HEK293 (cell line): ENCODE data around the gene CDK2AP2.

Experiments used
- CTCF ChIA-PET: fragments of 350-600 bp; formaldehyde crosslinking; extraction: SDS; loops from one replicate; lab custom pipeline; 2021; ENCODE audit warnings: antibody characterized with exemption; lab: Yijun Ruan, JAX
- POLR2A ChIA-PET: fragments of 300-600 bp; formaldehyde crosslinking; extraction: SDS; loops from one replicate; lab custom pipeline; 2020; ENCODE audit warnings: antibody characterized with exemption, inconsistent platforms; lab: Yijun Ruan, JAX
- H3K27ac ChIP-seq: fragments of 200-500 bp; sonication (Bioruptor generic); 2 replicates; pipeline ENCODE4 v1.5.1; 2014; ENCODE audit warnings: low read depth, low read length, control low read depth, inconsistent platforms; ENCODE audit errors: extremely low read depth
- H3K36me3 ChIP-seq, 2 experiments: fragments of 200-500 bp in 1 of 2; sonication (Bioruptor generic) in 1 of 2; 1 replicate in 1 of 2; 2 replicates in 1 of 2; pipeline ENCODE4 v1.5.1; 2014 to 2017; ENCODE audit warnings: inconsistent platforms in 2 of 2, low read length in 2 of 2; ENCODE audit not compliant: control insufficient read depth in 2 of 2, insufficient read depth in 1 of 2
- H3K4me1 ChIP-seq: fragments of 200-500 bp; sonication (Bioruptor generic); 2 replicates; pipeline ENCODE4 v1.5.1; 2014; ENCODE audit warnings: mild to moderate bottlenecking, low read length, inconsistent platforms; ENCODE audit not compliant: control insufficient read depth, insufficient read depth
- H3K4me3 ChIP-seq: 2 replicates; pipeline ENCODE4 v1.5.1; 2011; ENCODE audit warnings: low read depth, mild to moderate bottlenecking, control low read depth, low read length, moderate library complexity
- H3K9me3 ChIP-seq: fragments of 200-500 bp; sonication (Bioruptor generic); 2 replicates; pipeline ENCODE4 v1.5.1; 2014; ENCODE audit warnings: low read depth, low read length, inconsistent platforms; ENCODE audit not compliant: control insufficient read depth, insufficient read depth
- EGR2 ChIP-seq: fragments of 450-650 bp; formaldehyde crosslinking; IDR thresholded peaks from 2 replicates; pipeline ENCODE4 v1.5.1; 2016; ENCODE audit warnings: low read depth, missing biosample characterization, missing genetic modification characterization
- OVOL3 ChIP-seq: fragments of 450-650 bp; formaldehyde crosslinking; IDR thresholded peaks from 2 replicates; pipeline ENCODE4 v1.5.1; 2016; ENCODE audit warnings: missing biosample characterization, missing genetic modification characterization
- PRDM10 ChIP-seq: fragments of 450-650 bp; formaldehyde crosslinking; IDR thresholded peaks from 2 replicates; pipeline ENCODE4 v1.5.1; 2016; ENCODE audit warnings: missing biosample characterization, missing genetic modification characterization
- SP2 ChIP-seq: fragments of 450-650 bp; formaldehyde crosslinking; IDR thresholded peaks from 2 replicates; pipeline ENCODE4 v1.5.1; 2016; ENCODE audit warnings: missing biosample characterization, missing genetic modification characterization
- SP3 ChIP-seq: fragments of 450-650 bp; formaldehyde crosslinking; IDR thresholded peaks from 2 replicates; pipeline ENCODE4 v1.5.1; 2016; ENCODE audit warnings: missing biosample characterization, missing genetic modification characterization
- ZBTB21 ChIP-seq: fragments of 450-650 bp; formaldehyde crosslinking; IDR thresholded peaks from 2 replicates; pipeline ENCODE4 v1.5.1; 2017; ENCODE audit warnings: missing biosample characterization, missing genetic modification characterization
- ZBTB48 ChIP-seq: fragments of 450-650 bp; formaldehyde crosslinking; IDR thresholded peaks from 2 replicates; pipeline ENCODE4 v1.5.1; 2016; ENCODE audit warnings: missing biosample characterization, missing genetic modification characterization
- ZNF132 ChIP-seq: fragments of 450-650 bp; formaldehyde crosslinking; IDR thresholded peaks from 2 replicates; pipeline ENCODE4 v1.5.1; 2017; ENCODE audit warnings: missing biosample characterization, missing genetic modification characterization, borderline replicate concordance
- ZNF169 ChIP-seq: fragments of 450-650 bp; formaldehyde crosslinking; IDR thresholded peaks from 2 replicates; pipeline ENCODE4 v1.5.1; 2016; ENCODE audit warnings: missing biosample characterization, missing genetic modification characterization
- ZNF214 ChIP-seq: fragments of 450-650 bp; formaldehyde crosslinking; IDR thresholded peaks from 2 replicates; pipeline ENCODE4 v1.5.1; 2017; ENCODE audit warnings: missing biosample characterization, mild to moderate bottlenecking, missing genetic modification characterization, borderline replicate concordance
- ZNF239 ChIP-seq: fragments of 450-650 bp; formaldehyde crosslinking; IDR thresholded peaks from 2 replicates; pipeline ENCODE4 v1.5.1; 2016; ENCODE audit warnings: missing biosample characterization, missing genetic modification characterization
- ZNF433 ChIP-seq: fragments of 450-650 bp; formaldehyde crosslinking; IDR thresholded peaks from 2 replicates; pipeline ENCODE4 v1.5.1; 2016; ENCODE audit warnings: missing biosample characterization, missing genetic modification characterization, low read depth
- ZNF610 ChIP-seq: fragments of 450-650 bp; formaldehyde crosslinking; IDR thresholded peaks from 2 replicates; pipeline ENCODE4 v1.5.1; 2016; ENCODE audit warnings: missing biosample characterization, missing genetic modification characterization, borderline replicate concordance
- ZNF830 ChIP-seq: fragments of 450-650 bp; IDR thresholded peaks from 2 replicates; pipeline ENCODE4 v1.5.0; 2018; ENCODE audit warnings: missing biosample characterization, missing genetic modification characterization, low read depth, mild to moderate bottlenecking, moderate library complexity
- TF ChIP-seq, protein P1 (sequence below): fragments of 450-650 bp; formaldehyde crosslinking; IDR thresholded peaks from 2 replicates; pipeline ENCODE4 v1.5.1; 2016; ENCODE audit warnings: missing biosample characterization, missing genetic modification characterization
- TF ChIP-seq, protein P2 (sequence below): fragments of 450-650 bp; formaldehyde crosslinking; IDR thresholded peaks from 2 replicates; pipeline ENCODE4 v1.5.1; 2016; ENCODE audit warnings: missing biosample characterization, missing genetic modification characterization

The CDK2AP2 gene

GRCh38 chr11:67544616-67545242 is 36.8 kb upstream of the CDK2AP2 start:
- H3K4me1 ChIP-seq, result no peaks in the 10 kb centered on the region
- ChIA-PET POLR2A (no interaction called here), CTCF (interaction anchor here (1.6 to 2.2 kb wide), 2 partner anchors 16 to 28 kb away, joined by 6 read pairs; no protein-coding TSS in a partner anchor)
- H3K9me3 ChIP-seq, result no peaks in the 10 kb centered on the region
- H3K27ac ChIP-seq, result no peak overlapping the region
- no peak overlapping the region for H3K4me3 ChIP-seq
- no peak for TF ChIP-seq ZNF610 (tag by site-specific recombination)
- TF ChIP-seq PRDM10 (tag by site-specific recombination), result no peak
- TF ChIP-seq EGR2 (tag by site-specific recombination), result no peak
- no peak for TF ChIP-seq ZNF433 (tag by site-specific recombination)
- TF ChIP-seq, all 188 proteins: peak for 0
- H3K36me3 ChIP-seq, result no peaks in the 10 kb centered on the region

- H3K36me3 ChIP-seq, result no peaks in the 10 kb centered on the region
- H3K4me3 ChIP-seq, result no peak overlapping the region
- no peak overlapping the region for H3K27ac ChIP-seq
- H3K9me3 ChIP-seq, result no peaks in the 10 kb centered on the region
- CTCF ChIA-PET, result interaction anchor here (2.2 kb wide), 1 partner anchor 29 kb away, joined by 6 read pairs; no protein-coding TSS in a partner anchor
- no peaks in the 10 kb centered on the region for H3K4me1 ChIP-seq
- no peak for TF ChIP-seq ZNF214 (tag by site-specific recombination)
- TF ChIP-seq, protein P1, sequence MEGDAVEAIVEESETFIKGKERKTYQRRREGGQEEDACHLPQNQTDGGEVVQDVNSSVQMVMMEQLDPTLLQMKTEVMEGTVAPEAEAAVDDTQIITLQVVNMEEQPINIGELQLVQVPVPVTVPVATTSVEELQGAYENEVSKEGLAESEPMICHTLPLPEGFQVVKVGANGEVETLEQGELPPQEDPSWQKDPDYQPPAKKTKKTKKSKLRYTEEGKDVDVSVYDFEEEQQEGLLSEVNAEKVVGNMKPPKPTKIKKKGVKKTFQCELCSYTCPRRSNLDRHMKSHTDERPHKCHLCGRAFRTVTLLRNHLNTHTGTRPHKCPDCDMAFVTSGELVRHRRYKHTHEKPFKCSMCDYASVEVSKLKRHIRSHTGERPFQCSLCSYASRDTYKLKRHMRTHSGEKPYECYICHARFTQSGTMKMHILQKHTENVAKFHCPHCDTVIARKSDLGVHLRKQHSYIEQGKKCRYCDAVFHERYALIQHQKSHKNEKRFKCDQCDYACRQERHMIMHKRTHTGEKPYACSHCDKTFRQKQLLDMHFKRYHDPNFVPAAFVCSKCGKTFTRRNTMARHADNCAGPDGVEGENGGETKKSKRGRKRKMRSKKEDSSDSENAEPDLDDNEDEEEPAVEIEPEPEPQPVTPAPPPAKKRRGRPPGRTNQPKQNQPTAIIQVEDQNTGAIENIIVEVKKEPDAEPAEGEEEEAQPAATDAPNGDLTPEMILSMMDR, result no peak
- TF ChIP-seq ZNF169 (tag by site-specific recombination), result no peak
- no peak for TF ChIP-seq ZNF830 (tag by site-specific recombination)
- no peak for TF ChIP-seq ZNF132 (tag by site-specific recombination)
- TF ChIP-seq ZBTB21 (tag by site-specific recombination), result no peak
- no peak for TF ChIP-seq SP3 (tag by site-specific recombination)
- no peak for TF ChIP-seq ZNF239 (tag by site-specific recombination)
- no peak for TF ChIP-seq SP2 (tag by site-specific recombination)
- TF ChIP-seq, protein P2, sequence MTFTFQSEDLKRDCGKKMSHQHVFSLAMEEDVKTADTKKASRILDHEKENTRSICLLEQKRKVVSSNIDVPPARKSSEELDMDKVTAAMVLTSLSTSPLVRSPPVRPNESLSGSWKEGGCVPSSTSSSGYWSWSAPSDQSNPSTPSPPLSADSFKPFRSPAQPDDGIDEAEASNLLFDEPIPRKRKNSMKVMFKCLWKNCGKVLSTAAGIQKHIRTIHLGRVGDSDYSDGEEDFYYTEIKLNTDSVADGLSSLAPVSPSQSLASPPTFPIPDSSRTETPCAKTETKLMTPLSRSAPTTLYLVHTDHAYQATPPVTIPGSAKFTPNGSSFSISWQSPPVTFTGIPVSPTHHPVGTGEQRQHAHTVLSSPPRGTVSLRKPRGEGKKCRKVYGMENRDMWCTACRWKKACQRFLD (tag by site-specific recombination), result no peak
- TF ChIP-seq OVOL3, result no peak
- no peak for TF ChIP-seq ZBTB48 (tag by site-specific recombination)
- POLR2A ChIA-PET, result no interaction called here
Observed at GRCh38 chr11:67543585-67543984, 35.6 kb upstream of the CDK2AP2 start.
